Brain microvascular endothelial cell (primary cell): ENCODE results near the gene RXFP4.

Source experiments
- DNase-seq: peaks from one replicate; pipeline ENCODE4 v3.0.0-alpha.2; 2020
- H3K27ac ChIP-seq: fragments of 250-450 bp; sonication (Bioruptor Pico); 2 replicates; pipeline ENCODE4 v1.5.1; 2020; ENCODE audit warnings: mild to moderate bottlenecking, moderate library complexity
- H3K27me3 ChIP-seq: fragments of 250-450 bp; sonication (Bioruptor Pico); replicated peaks from 2 replicates; pipeline ENCODE4 v1.5.1; 2020; ENCODE audit warnings: mild to moderate bottlenecking
- H3K36me3 ChIP-seq: fragments of 250-450 bp; sonication (Bioruptor Pico); replicated peaks from 2 replicates; pipeline ENCODE4 v1.5.1; 2020; ENCODE audit warnings: mild to moderate bottlenecking
- H3K4me3 ChIP-seq: 2 replicates; pipeline ENCODE4 v1.5.1; 2011; ENCODE audit warnings: low read depth, mild to moderate bottlenecking, control low read depth, low read length, moderate library complexity
- in situ Hi-C: cut with HindIII; loops from 2 replicates; pipeline ENCODE4 v1.10.0; 2017; ENCODE audit warnings: low sequenced_read_pairs, low pct_ligation_motif_present
- TF ChIP-seq, protein P1 (sequence below): IDR thresholded peaks from 2 replicates; pipeline ENCODE4 v1.5.1; 2011; ENCODE audit warnings: low read depth, mild to moderate bottlenecking, moderate library complexity, low read length, control low read depth, inconsistent platforms; ENCODE audit errors: missing control alignments

Gene RXFP4

GRCh38 chr1:155970531-155971167 is 29.2 kb downstream of the RXFP4 start:
- peak; percentile 71 for DNase-seq
- peaks cover 44% of the 10 kb centered on the region for H3K36me3 ChIP-seq
- TF ChIP-seq, protein P1, sequence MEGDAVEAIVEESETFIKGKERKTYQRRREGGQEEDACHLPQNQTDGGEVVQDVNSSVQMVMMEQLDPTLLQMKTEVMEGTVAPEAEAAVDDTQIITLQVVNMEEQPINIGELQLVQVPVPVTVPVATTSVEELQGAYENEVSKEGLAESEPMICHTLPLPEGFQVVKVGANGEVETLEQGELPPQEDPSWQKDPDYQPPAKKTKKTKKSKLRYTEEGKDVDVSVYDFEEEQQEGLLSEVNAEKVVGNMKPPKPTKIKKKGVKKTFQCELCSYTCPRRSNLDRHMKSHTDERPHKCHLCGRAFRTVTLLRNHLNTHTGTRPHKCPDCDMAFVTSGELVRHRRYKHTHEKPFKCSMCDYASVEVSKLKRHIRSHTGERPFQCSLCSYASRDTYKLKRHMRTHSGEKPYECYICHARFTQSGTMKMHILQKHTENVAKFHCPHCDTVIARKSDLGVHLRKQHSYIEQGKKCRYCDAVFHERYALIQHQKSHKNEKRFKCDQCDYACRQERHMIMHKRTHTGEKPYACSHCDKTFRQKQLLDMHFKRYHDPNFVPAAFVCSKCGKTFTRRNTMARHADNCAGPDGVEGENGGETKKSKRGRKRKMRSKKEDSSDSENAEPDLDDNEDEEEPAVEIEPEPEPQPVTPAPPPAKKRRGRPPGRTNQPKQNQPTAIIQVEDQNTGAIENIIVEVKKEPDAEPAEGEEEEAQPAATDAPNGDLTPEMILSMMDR, result no peak
- no peaks in the 10 kb centered on the region for H3K27me3 ChIP-seq
- peak overlapping the region; percentile 69 for H3K27ac ChIP-seq
- no peak overlapping the region for H3K4me3 ChIP-seq
- in situ Hi-C loops, result no loop called here

DNA sequence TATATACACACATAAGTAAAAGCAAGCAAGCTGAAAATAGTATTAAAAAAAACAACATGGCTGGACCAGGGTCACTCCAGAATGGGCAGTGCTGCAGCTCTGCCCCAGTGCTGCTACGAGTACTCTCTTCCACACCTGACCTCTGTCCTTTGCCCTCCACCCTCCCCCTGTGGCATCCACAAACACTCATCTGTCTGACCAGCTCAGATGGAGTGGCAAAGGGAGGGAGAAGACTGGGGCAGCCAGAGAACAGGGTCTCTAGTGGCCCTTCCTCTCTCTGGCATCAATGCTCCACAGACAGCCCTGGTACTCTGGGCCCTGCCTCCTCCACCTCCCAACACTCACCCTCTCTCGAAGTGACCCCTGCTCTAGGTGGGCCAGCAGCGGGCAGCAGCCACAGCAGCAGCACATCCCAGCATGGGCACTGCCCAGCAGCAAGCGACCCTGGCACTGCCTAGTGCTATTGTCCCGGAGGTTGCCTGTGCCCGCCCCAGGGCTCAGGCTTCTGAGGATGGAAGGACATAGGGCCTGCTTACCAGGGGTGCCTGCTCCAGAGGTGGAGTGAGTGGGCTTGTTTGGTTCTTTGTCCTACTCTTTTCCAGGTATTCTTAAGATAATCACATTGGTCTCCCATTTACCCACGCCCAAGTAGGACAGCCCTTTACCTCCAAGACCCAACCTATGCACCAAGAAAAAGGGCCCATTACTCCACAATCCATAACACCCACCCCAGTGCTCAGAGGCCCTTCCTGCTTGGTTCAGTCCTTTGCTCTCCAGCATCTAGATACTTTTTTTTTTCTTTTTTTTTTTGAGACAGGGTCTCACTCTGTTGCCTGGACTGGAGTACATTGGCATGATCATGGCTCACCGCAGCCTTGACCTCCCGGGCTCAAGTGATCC is 30.7 kb downstream of the RXFP4 start:
- no peak overlapping the region for H3K4me3 ChIP-seq
- peaks cover 29% of the 10 kb centered on the region for H3K36me3 ChIP-seq
- H3K27ac ChIP-seq, result no peak overlapping the region
- no peak for DNase-seq
- TF ChIP-seq, protein P1, result no peak
- H3K27me3 ChIP-seq, result no peaks in the 10 kb centered on the region
- in situ Hi-C loops, result no loop called here

- Histone ChIP-seq H3K27ac (no peak overlapping the region), H3K36me3 (peaks cover 15% of the 10 kb centered on the region), H3K27me3 (no peaks in the 10 kb centered on the region), H3K4me3 (no peak overlapping the region)
- in situ Hi-C loops, result no loop called here
- TF ChIP-seq, protein P1, result no peak
- no peak for DNase-seq
These were observed 32.3 kb downstream of the RXFP4 start for GRCh38 chr1:155973723-155974122.

- Histone ChIP-seq H3K27ac (no peak overlapping the region), H3K36me3 (peaks cover 9% of the 10 kb centered on the region), H3K4me3 (peak overlapping the region; percentile 90), H3K27me3 (no peaks in the 10 kb centered on the region)
- in situ Hi-C loops, result no loop called here
- DNase-seq, result no peak
- TF ChIP-seq, protein P1, result no peak
These were observed 33.0 kb downstream of the RXFP4 start for GRCh38 chr1:155974208-155975115.

DNA sequence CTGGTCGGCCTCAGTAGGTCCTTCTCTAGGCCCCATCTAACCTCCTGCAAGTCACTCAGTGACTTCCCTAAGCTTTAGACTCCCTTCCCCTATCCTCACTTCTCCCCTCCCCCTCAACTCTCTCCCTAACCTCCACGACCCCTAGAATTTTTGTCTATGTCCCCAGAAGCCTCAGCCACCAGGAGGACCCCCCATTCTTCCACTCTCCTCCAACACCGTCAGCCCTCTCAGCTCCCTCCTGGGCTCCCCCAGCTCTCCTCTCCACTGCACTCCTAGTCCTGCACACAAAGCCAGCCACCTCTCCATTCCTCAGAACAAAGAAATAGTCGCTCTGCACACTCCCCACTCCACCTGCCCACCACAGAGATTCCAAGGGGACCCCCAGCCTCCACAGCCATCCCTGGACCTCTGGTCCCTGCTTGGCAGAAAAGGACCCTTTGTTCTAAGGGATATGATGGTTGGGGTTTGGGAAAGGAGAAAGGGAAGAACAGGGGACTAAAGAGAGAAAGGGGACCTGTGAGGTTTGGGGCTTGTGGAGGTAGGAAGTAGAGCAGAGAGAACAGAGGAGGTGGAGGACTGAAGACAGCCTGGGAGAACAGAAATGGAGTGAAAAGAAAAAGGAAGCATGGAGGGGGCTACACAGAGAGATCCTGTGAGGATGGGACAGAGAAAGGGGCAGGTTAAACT is 34.1 kb downstream of the RXFP4 start:
- in situ Hi-C loops, result no loop called here
- no peak for DNase-seq
- H3K27me3 ChIP-seq, result no peaks in the 10 kb centered on the region
- TF ChIP-seq, protein P1, result no peak
- H3K27ac ChIP-seq, result no peak overlapping the region
- H3K4me3 ChIP-seq, result peak overlapping the region; percentile 90
- peaks cover 6% of the 10 kb centered on the region for H3K36me3 ChIP-seq
